Caco-2 (cell line): ENCODE measurements around the gene NUMA1. TPM values are rescaled to one million over a fixed set of nuclear protein-coding genes. Genes with fewer than 3 reads are reported as not detected.

Experiments
- BruUV-seq: library from RNA; stranded (reverse); fragments of 400-500 nt; replicated peaks from 2 replicates; lab custom pipeline; 2021; lab: Mats Ljungman, UMichigan
- CTCF ChIA-PET: fragments of 300-600 bp; sonication (Branson Sonifier 250); formaldehyde crosslinking; loops from one replicate; lab custom pipeline; 2022; ENCODE audit warnings: antibody characterized with exemption; lab: Charles Lee
- POLR2A ChIA-PET: fragments of 300-600 bp; sonication (Branson Sonifier 250); formaldehyde crosslinking; loops from one replicate; lab custom pipeline; 2022; ENCODE audit warnings: antibody characterized with exemption; lab: Charles Lee
- DNase-seq, 2 experiments: peaks; one replicate each; pipeline versions ENCODE4 v3.0.0 to v3.0.0-alpha.2; 2020 to 2022
- H3K27me3 ChIP-seq: replicated peaks from 2 replicates; pipeline ENCODE4 v1.6.0; 2011; ENCODE audit warnings: low read length; ENCODE audit not compliant: control insufficient read depth, insufficient read depth
- H3K36me3 ChIP-seq: 2 replicates; pipeline ENCODE4 v1.5.1; 2011; ENCODE audit warnings: low read length; ENCODE audit not compliant: control insufficient read depth, insufficient read depth
- H3K4me1 ChIP-seq: fragments of 250-450 bp; sonication (Bioruptor Pico); 2 replicates; pipeline ENCODE4 v1.5.1; 2020; ENCODE audit warnings: mild to moderate bottlenecking
- H3K4me3 ChIP-seq: 2 replicates; pipeline ENCODE4 v1.5.1; 2011; ENCODE audit warnings: low read depth, mild to moderate bottlenecking, control low read depth, low read length
- H3K9me3 ChIP-seq: fragments of 250-450 bp; sonication (Bioruptor Pico); 2 replicates; pipeline ENCODE4 v1.5.1; 2020; ENCODE audit warnings: mild to moderate bottlenecking, moderate library complexity
- H3K27ac Mint-ChIP-seq: one replicate; pipeline ENCODE4 v1.8.0; 2022; ENCODE audit warnings: mixed read lengths; ENCODE audit not compliant: unreplicated experiment
- H3K27me3 Mint-ChIP-seq: one replicate; pipeline ENCODE4 v1.8.0; 2022; ENCODE audit warnings: mixed read lengths; ENCODE audit not compliant: insufficient read depth, unreplicated experiment
- H3K36me3 Mint-ChIP-seq: one replicate; pipeline ENCODE4 v1.8.0; 2022; ENCODE audit warnings: mild to moderate bottlenecking, mixed read lengths; ENCODE audit not compliant: insufficient read depth, unreplicated experiment
- H3K4me1 Mint-ChIP-seq: one replicate; pipeline ENCODE4 v1.8.0; 2022; ENCODE audit warnings: low read depth, mixed read lengths; ENCODE audit not compliant: unreplicated experiment
- H3K4me3 Mint-ChIP-seq: one replicate; pipeline ENCODE4 v1.8.0; 2022; ENCODE audit warnings: mild to moderate bottlenecking, moderate library complexity, mixed read lengths; ENCODE audit not compliant: unreplicated experiment
- H3K9me3 Mint-ChIP-seq: one replicate; pipeline ENCODE4 v1.8.0; 2022; ENCODE audit warnings: mixed read lengths; ENCODE audit not compliant: unreplicated experiment
- CTCF ChIP-seq, 2 experiments: fragments of 200-600 bp in 1 of 2; IDR thresholded peaks; 1 replicate in 1 of 2; 2 replicates in 1 of 2; pipeline versions ENCODE4 v1.5.1 to v1.8.0; 2011 to 2022; ENCODE audit warnings: antibody characterized with exemption in 1 of 2, control low read depth in 1 of 2, inconsistent platforms in 1 of 2, low read depth in 1 of 2, low read length in 1 of 2, mild to moderate bottlenecking in 1 of 2, moderate library complexity in 1 of 2; ENCODE audit not compliant: insufficient read depth in 1 of 2, severe bottlenecking in 1 of 2, unreplicated experiment in 1 of 2
- intact Hi-C: fragments of 100-400 bp; cut with micrococcal nuclease; formaldehyde crosslinking; loops from one replicate; pipeline ENCODE4 v1.10.0; 2022; ENCODE audit not compliant: unreplicated experiment
- total RNA-seq: library from RNA; stranded (reverse); gene quantifications from 2 replicates; pipeline ENCODE4 v1.2.3, GENCODE V29; 2022

Gene NUMA1
- total RNA-seq, 1 experiment from 2014 or later: 190 TPM

GRCh38 chr11:71999798-72000197, 80.5 kb downstream of the NUMA1 start:
- TF ChIP-seq CTCF (IDR thresholded peaks at IDR 0.05; ENCODE audit: insufficient read depth in 1 of 2, low read depth in 1 of 2, low read length in 1 of 2, severe bottlenecking in 1 of 2, unreplicated experiment in 1 of 2): no peak
- no TSS peak for BruUV-seq

DNA sequence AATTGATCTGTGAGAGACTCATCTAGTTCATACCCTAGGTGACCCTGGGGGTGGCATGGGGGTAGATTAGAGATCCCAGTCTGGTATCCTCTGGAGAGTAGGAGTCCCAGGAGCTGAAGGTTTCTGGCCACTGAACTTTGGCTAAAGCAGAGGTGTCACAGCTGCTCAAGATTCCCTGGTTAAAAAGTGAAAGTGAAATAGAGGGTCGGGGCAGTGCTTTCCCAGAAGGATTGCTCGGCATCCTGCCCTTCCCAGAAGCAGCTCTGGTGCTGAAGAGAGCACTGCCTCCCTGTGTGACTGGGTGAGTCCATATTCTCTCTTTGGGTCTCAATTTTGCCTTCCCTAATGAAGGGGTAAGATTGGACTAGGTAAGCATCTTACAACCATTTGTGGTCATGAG, 81.0 kb downstream of the NUMA1 start:
- intact Hi-C loops: no loop called here
- POLR2A ChIA-PET: no interaction called here
- Mint-ChIP-seq H3K9me3 (no peaks in the 10 kb centered on the region), H3K4me3 (no peak overlapping the region), H3K36me3 (peaks cover 78% of the 10 kb centered on the region), H3K4me1 (no peaks in the 10 kb centered on the region), H3K27me3 (no peaks in the 10 kb centered on the region), H3K27ac (peak overlapping the region; percentile 18)
- H3K36me3 ChIP-seq: peaks cover 25% of the 10 kb centered on the region
- DNase-seq: no peak
- H3K4me3 ChIP-seq: no peak overlapping the region
- no TSS peak for BruUV-seq
- no peaks in the 10 kb centered on the region for H3K9me3 ChIP-seq
- no peak for TF ChIP-seq CTCF (IDR thresholded peaks at IDR 0.05; ENCODE audit: insufficient read depth in 1 of 2, low read depth in 1 of 2, low read length in 1 of 2, severe bottlenecking in 1 of 2, unreplicated experiment in 1 of 2)
- CTCF ChIA-PET: no interaction called here
- H3K27me3 ChIP-seq: no peaks in the 10 kb centered on the region
- no peaks in the 10 kb centered on the region for H3K4me1 ChIP-seq

More at GRCh38 chr11:71999798-72000197, 80.5 kb downstream of the NUMA1 start:
- ChIA-PET CTCF (no interaction called here), POLR2A (no interaction called here)
- Histone ChIP-seq H3K9me3 (no peaks in the 10 kb centered on the region), H3K27me3 (no peaks in the 10 kb centered on the region), H3K4me3 (no peak overlapping the region), H3K4me1 (no peaks in the 10 kb centered on the region), H3K36me3 (peaks cover 29% of the 10 kb centered on the region)
- no peaks in the 10 kb centered on the region for H3K9me3 Mint-ChIP-seq
- intact Hi-C loops: no loop called here
- H3K4me3 Mint-ChIP-seq: no peak overlapping the region
- no peaks in the 10 kb centered on the region for H3K27me3 Mint-ChIP-seq
- peak overlapping the region; percentile 18 for H3K27ac Mint-ChIP-seq
- peaks cover 78% of the 10 kb centered on the region for H3K36me3 Mint-ChIP-seq
- no peaks in the 10 kb centered on the region for H3K4me1 Mint-ChIP-seq
- DNase-seq: no peak

DNA sequence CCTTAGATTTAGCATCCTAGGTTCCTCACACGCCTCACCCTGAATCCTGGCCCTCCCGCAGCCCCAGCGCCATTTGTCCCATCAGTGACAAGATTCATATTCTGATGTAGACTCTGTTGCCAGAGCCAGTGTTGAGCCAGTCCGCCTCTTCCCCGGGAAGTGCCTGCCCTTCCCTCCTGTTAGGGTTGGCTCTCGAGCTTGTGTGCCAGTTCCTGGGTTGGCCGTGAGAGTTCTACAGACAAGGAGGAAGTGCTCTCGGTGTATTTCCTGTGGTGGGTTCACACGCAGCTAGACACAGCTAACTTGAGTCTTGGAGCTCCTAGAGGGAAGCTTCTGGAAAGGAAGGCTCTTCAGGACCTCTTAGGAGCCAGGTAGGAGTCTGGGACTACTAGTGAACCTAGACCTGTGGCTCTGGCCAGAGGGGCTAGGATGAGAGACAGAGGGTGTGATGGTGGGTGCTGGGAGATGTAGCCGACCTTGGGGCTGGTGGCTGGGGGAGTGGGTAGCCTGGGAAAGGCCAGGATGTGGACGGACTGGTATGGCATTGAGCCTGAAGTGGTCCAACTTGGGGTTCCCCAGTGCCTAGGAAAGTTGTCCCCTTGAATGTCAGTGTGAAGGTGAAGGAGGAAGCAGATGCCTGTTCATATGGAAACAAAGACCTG, 81.6 kb downstream of the NUMA1 start, which contains the start of gene IL18BP:
TSS of gene IL18BP (plus strand) at position 261 of the 662 bp plus-strand sequence. CDS start 1,076 bp downstream, outside the sequence.
- POLR2A ChIA-PET: no interaction called here
- peak within 1 kb of the TSS; percentile 18 for H3K27ac Mint-ChIP-seq

More for the DNA sequence above, 81.6 kb downstream of the NUMA1 start, which contains the start of gene IL18BP:
- Mint-ChIP-seq H3K27me3 (no peaks in the 10 kb centered on the region), H3K4me3 (no peak within 1 kb of the TSS), H3K4me1 (no peaks in the 10 kb centered on the region), H3K9me3 (no peaks in the 10 kb centered on the region), H3K36me3 (peaks cover 75% of the 10 kb centered on the region)
- no peak for TF ChIP-seq CTCF (IDR thresholded peaks at IDR 0.05; ENCODE audit: insufficient read depth in 1 of 2, low read depth in 1 of 2, low read length in 1 of 2, severe bottlenecking in 1 of 2, unreplicated experiment in 1 of 2)
- no peak for DNase-seq
- CTCF ChIA-PET: no interaction called here
- intact Hi-C loops: no loop called here
- Histone ChIP-seq H3K27me3 (no peaks in the 10 kb centered on the region), H3K9me3 (no peaks in the 10 kb centered on the region), H3K4me3 (no peak within 1 kb of the TSS), H3K36me3 (peaks cover 21% of the 10 kb centered on the region), H3K4me1 (no peaks in the 10 kb centered on the region)
- BruUV-seq: no TSS peak
